OCI-LY3 (cell line): Measurements from ENCODE around the gene VAT1L.

Experiments used
- H2AFZ ChIP-seq: fragments of 200-600, 300-600 bp; shearing (Covaris generic); 2 replicates; pipeline ENCODE4 v1.6.0; 2014; ENCODE audit warnings: antibody characterized with exemption, low read depth, low read length
- H3K27ac ChIP-seq: fragments of 200-600, 300-600 bp; sonication (generic); 2 replicates; pipeline ENCODE4 v1.5.1; 2014; ENCODE audit warnings: mild to moderate bottlenecking, low read length, moderate library complexity, mixed read lengths
- H3K27me3 ChIP-seq: fragments of 200-600, 300-600 bp; sonication (generic); 2 replicates; pipeline ENCODE4 v1.6.1; 2014; ENCODE audit warnings: low read depth, low read length, mixed read lengths
- H3K36me3 ChIP-seq: fragments of 200-600, 300-600 bp; sonication (generic); replicated peaks from 2 replicates; pipeline ENCODE3; 2014; ENCODE audit warnings: low read depth, low read length, mixed read lengths
- H3K4me1 ChIP-seq: fragments of 300-600, 200-600 bp; sonication (generic); 2 replicates; pipeline ENCODE4 v1.6.1; 2014; ENCODE audit warnings: low read length, mixed read lengths
- H3K4me2 ChIP-seq: fragments of 200-600, 300-600 bp; sonication (generic); 2 replicates; pipeline ENCODE4 v1.6.1; 2014; ENCODE audit warnings: low read length, mixed read lengths
- H3K4me3 ChIP-seq: fragments of 300-600, 200-600 bp; sonication (generic); 2 replicates; pipeline ENCODE4 v1.5.1; 2014; ENCODE audit warnings: antibody characterized with exemption, mild to moderate bottlenecking, low read length, moderate library complexity
- H3K79me2 ChIP-seq: fragments of 300-600, 200-600 bp; shearing (Covaris generic); 2 replicates; pipeline ENCODE4 v1.6.1; 2014; ENCODE audit warnings: mild to moderate bottlenecking, low read length, mixed read lengths
- H3K9ac ChIP-seq: fragments of 300-600, 200-600 bp; shearing (Covaris generic); 2 replicates; pipeline ENCODE4 v1.6.0; 2014; ENCODE audit warnings: mild to moderate bottlenecking, low read length, moderate library complexity
- H3K9me3 ChIP-seq: fragments of 200-600, 300-600 bp; shearing (Covaris generic); 2 replicates; pipeline ENCODE4 v1.6.1; 2014; ENCODE audit warnings: low read length, mixed read lengths; ENCODE audit not compliant: insufficient read depth
- H4K20me1 ChIP-seq: fragments of 200-600, 300-600 bp; sonication (generic); 2 replicates; pipeline ENCODE4 v1.6.1; 2016; ENCODE audit warnings: low read length, mixed read lengths; ENCODE audit not compliant: insufficient read depth
- CTCF ChIP-seq: fragments of 200-600, 300-600 bp; sonication (generic); IDR thresholded peaks from 2 replicates; pipeline ENCODE4 v1.5.1; 2014; ENCODE audit warnings: antibody characterized with exemption, low read length, low read depth
- EZH2phosphoT487 ChIP-seq: fragments of 200-600 bp; shearing (Covaris generic); IDR thresholded peaks from 2 replicates; pipeline ENCODE4 v1.6.1; 2018; ENCODE audit warnings: antibody characterized with exemption, mixed run types, low read depth

Gene VAT1L

GRCh38 chr16:77910021-77910420, 121.7 kb downstream of the VAT1L start:
- Histone ChIP-seq H4K20me1 (no peaks in the 10 kb centered on the region), H3K4me1 (no peaks in the 10 kb centered on the region), H3K4me3 (no peak overlapping the region), H3K4me2 (no peak overlapping the region), H3K27ac (no peak overlapping the region), H2AFZ (no peak overlapping the region), H3K36me3 (no peaks in the 10 kb centered on the region), H3K79me2 (no peaks in the 10 kb centered on the region), H3K9ac (no peak overlapping the region), H3K27me3 (peaks cover 14% of the 10 kb centered on the region; the same call in 1 of the 2 replicates), H3K9me3 (no peaks in the 10 kb centered on the region)
- TF ChIP-seq CTCF (no peak), EZH2phosphoT487 (no peak)

- H3K27ac ChIP-seq, result no peak overlapping the region
- no peak; the same call in 1 of the 2 replicates for TF ChIP-seq CTCF
- TF ChIP-seq EZH2phosphoT487, result no peak
Measured at GRCh38 chr16:77912617-77913016, 124.3 kb downstream of the VAT1L start.

GRCh38 chr16:77913738-77914253, 125.4 kb downstream of the VAT1L start:
- TF ChIP-seq EZH2phosphoT487, result no peak
- TF ChIP-seq CTCF, result no peak
- Histone ChIP-seq H3K36me3 (no peaks in the 10 kb centered on the region), H3K27ac (no peak overlapping the region)

More at GRCh38 chr16:77912617-77913016, 124.3 kb downstream of the VAT1L start:
- Histone ChIP-seq H4K20me1 (no peaks in the 10 kb centered on the region), H2AFZ (no peak overlapping the region), H3K9me3 (no peaks in the 10 kb centered on the region), H3K4me3 (no peak overlapping the region), H3K4me2 (no peak overlapping the region), H3K79me2 (no peaks in the 10 kb centered on the region), H3K36me3 (no peaks in the 10 kb centered on the region), H3K27me3 (peaks cover 1% of the 10 kb centered on the region), H3K9ac (no peak overlapping the region), H3K4me1 (no peaks in the 10 kb centered on the region)

GRCh38 chr16:77916111-77916510, 127.7 kb downstream of the VAT1L start:
- Histone ChIP-seq H4K20me1 (no peaks in the 10 kb centered on the region), H3K4me3 (no peak overlapping the region), H3K27ac (no peak overlapping the region), H3K27me3 (peaks cover 31% of the 10 kb centered on the region), H3K4me2 (no peak overlapping the region), H3K36me3 (no peaks in the 10 kb centered on the region), H3K4me1 (no peaks in the 10 kb centered on the region), H2AFZ (no peak overlapping the region), H3K79me2 (no peaks in the 10 kb centered on the region), H3K9me3 (no peaks in the 10 kb centered on the region), H3K9ac (no peak overlapping the region)
- TF ChIP-seq CTCF (no peak), EZH2phosphoT487 (no peak)

More at GRCh38 chr16:77913738-77914253, 125.4 kb downstream of the VAT1L start:
- Histone ChIP-seq H3K4me2 (no peak overlapping the region), H4K20me1 (no peaks in the 10 kb centered on the region), H3K9me3 (no peaks in the 10 kb centered on the region), H3K4me3 (no peak overlapping the region), H2AFZ (no peak overlapping the region), H3K9ac (no peak overlapping the region), H3K79me2 (no peaks in the 10 kb centered on the region), H3K4me1 (no peaks in the 10 kb centered on the region), H3K27me3 (peaks cover 13% of the 10 kb centered on the region)
